GM12878 (cell line): ENCODE results near the gene PLAGL1. TPM values are rescaled to one million over a fixed set of nuclear protein-coding genes. Genes with fewer than 3 reads are reported as not detected.

Experiments used
- ATAC-seq: fragments of 200-7000 bp; cut with Tn5 transposase; 3 replicates; pipeline ENCODE4 v1.9.1; 2020; ENCODE audit warnings: mild to moderate bottlenecking, moderate library complexity
- BruUV-seq: library from RNA; stranded (reverse); fragments of 400-500 nt; replicated peaks from 2 replicates; lab custom pipeline; 2021; lab: Mats Ljungman, UMichigan
- CTCF ChIA-PET: fragments of 300-600 bp; sonication (Branson Sonifier 250); formaldehyde crosslinking; extraction: SDS; loops from one replicate; lab custom pipeline; 2021; ENCODE audit warnings: inconsistent platforms; lab: Yijun Ruan, JAX
- POLR2A ChIA-PET: fragments of 350-600 bp; formaldehyde crosslinking; extraction: SDS; loops from one replicate; lab custom pipeline; 2021; ENCODE audit warnings: inconsistent platforms; lab: Charles Lee
- RAD21 ChIA-PET: fragments of 300-600 bp; sonication (Branson Sonifier 250); formaldehyde crosslinking; loops from one replicate; lab custom pipeline; 2023; ENCODE audit warnings: antibody characterized with exemption; ENCODE audit not compliant: unreplicated experiment; lab: Charles Lee
- SMC1A ChIA-PET: fragments of 300-600 bp; sonication (Branson Sonifier 250); formaldehyde crosslinking; loops from one replicate; lab custom pipeline; 2023; ENCODE audit not compliant: unreplicated experiment, uncharacterized antibody; lab: Charles Lee
- DNase-seq: peaks from one replicate; pipeline ENCODE4 v3.0.0-alpha.2; 2011; ENCODE audit warnings: low read depth, low spot score
- FAIRE-seq: peaks from 3 replicates; lab custom pipeline; 2011; peaks lifted over from hg19 to GRCh38; lab: Jason Lieb, UNC
- H2AFZ ChIP-seq: 2 replicates; pipeline ENCODE4 v1.6.0; 2011; ENCODE audit warnings: low read depth, low read length, control low read depth; ENCODE audit not compliant: control insufficient read depth
- H3K27ac ChIP-seq: 2 replicates; pipeline ENCODE4 v1.5.1; 2011; ENCODE audit warnings: control low read depth; ENCODE audit not compliant: control insufficient read depth, insufficient read depth
- H3K27me3 ChIP-seq, 2 experiments: replicated peaks in 1 of 2; 2 replicates each; pipeline versions ENCODE4 v1.6.0 to v1.6.1; 2011; ENCODE audit warnings: low read length in 1 of 2; ENCODE audit not compliant: control insufficient read depth in 2 of 2, insufficient read depth in 2 of 2
- H3K36me3 ChIP-seq, 2 experiments: 2 replicates each; pipeline ENCODE4 v1.5.1; 2011; ENCODE audit warnings: low read length in 1 of 2; ENCODE audit not compliant: control insufficient read depth in 2 of 2, insufficient read depth in 2 of 2
- H3K4me1 ChIP-seq: 2 replicates; pipeline ENCODE4 v1.6.1; 2011; ENCODE audit warnings: mild to moderate bottlenecking, low read length, moderate library complexity, mixed read lengths; ENCODE audit not compliant: control insufficient read depth, insufficient read depth
- H3K4me2 ChIP-seq: 2 replicates; pipeline ENCODE4 v1.6.0; 2011; ENCODE audit warnings: control low read depth; ENCODE audit not compliant: control insufficient read depth, insufficient read depth
- H3K4me3 ChIP-seq: fragments of 200-600 bp; sonication (generic); 2 replicates; pipeline ENCODE4 v1.5.1; 2016
- H3K79me2 ChIP-seq: 2 replicates; pipeline ENCODE4 v1.6.0; 2011; ENCODE audit warnings: low read length; ENCODE audit not compliant: control insufficient read depth, insufficient read depth
- H3K9ac ChIP-seq: 2 replicates; pipeline ENCODE4 v1.8.0; 2011; ENCODE audit warnings: low read length, control low read depth, mixed read lengths; ENCODE audit not compliant: control insufficient read depth, insufficient read depth
- H3K9me3 ChIP-seq: replicated peaks from 3 replicates; pipeline ENCODE4 v1.5.1; 2011; ENCODE audit warnings: mild to moderate bottlenecking, low read length; ENCODE audit not compliant: control insufficient read depth, insufficient read depth
- H4K20me1 ChIP-seq: 2 replicates; pipeline ENCODE4 v1.6.0; 2011; ENCODE audit not compliant: control insufficient read depth, insufficient read depth
- CBX5 ChIP-seq: sonication (generic); IDR thresholded peaks from 2 replicates; pipeline ENCODE4 v1.6.1; 2016; ENCODE audit warnings: low read depth, moderate library complexity, mild to moderate bottlenecking, inconsistent platforms
- ESRRA ChIP-seq: IDR thresholded peaks from 2 replicates; pipeline ENCODE4 v1.6.1; 2012; ENCODE audit warnings: mild to moderate bottlenecking, low read length, improper control_type of control experiment
- MAX ChIP-seq: IDR thresholded peaks from 2 replicates; pipeline ENCODE4 v1.6.1; 2012; ENCODE audit warnings: low read depth, low read length, improper control_type of control experiment
- NR2F1 ChIP-seq: fragments of 450-650 bp; conservative IDR thresholded peaks from 2 replicates; pipeline ENCODE4 v1.6.1; 2017; ENCODE audit warnings: mild to moderate bottlenecking
- PKNOX1 ChIP-seq: fragments of 450-650 bp; IDR thresholded peaks from 2 replicates; pipeline ENCODE4 v1.6.1; 2016; ENCODE audit warnings: mild to moderate bottlenecking
- ZBED1 ChIP-seq: IDR thresholded peaks from 2 replicates; pipeline ENCODE4 v1.6.1; 2016; ENCODE audit warnings: borderline replicate concordance
- ZNF207 ChIP-seq: fragments of 450-650 bp; IDR thresholded peaks from 2 replicates; pipeline ENCODE4 v1.6.1; 2014; ENCODE audit warnings: antibody characterized with exemption, mild to moderate bottlenecking, borderline replicate concordance
- ZNF217 ChIP-seq: fragments of 450-650 bp; IDR thresholded peaks from 2 replicates; pipeline ENCODE4 v1.6.1; 2017; ENCODE audit warnings: antibody characterized with exemption, mild to moderate bottlenecking
- WGBS: methylation state at CpG from one replicate; pipeline ENCODE4 v1.1.6; 2016; ENCODE audit warnings: low lambda C conversion rate; ENCODE audit not compliant: insufficient replicate concordance, insufficient coverage; ENCODE audit errors: missing lambda C conversion rate; 5-methylcytosine and 5-hydroxymethylcytosine counted together
- in situ Hi-C: fragments of 300-500 bp; cut with MboI; formaldehyde crosslinking; loops from 9 replicates; pipeline ENCODE4 v1.14.3; 2018; ENCODE audit warnings: mixed read lengths
- intact Hi-C: fragments of 100-400 bp; cut with micrococcal nuclease; formaldehyde crosslinking; loops from one replicate; pipeline ENCODE4 v1.14.2; 2022; ENCODE audit not compliant: unreplicated experiment
- polyA plus RNA-seq, 11 experiments: library from polyadenylated mRNA; depleted of rRNA in 4 of 11; unstranded in 6 of 11; stranded (reverse) in 5 of 11; fragments of >200 nt; fragmentation: Nextera tagmentation in 4 of 11; fragmentation: Illumina TruSeq in 1 of 11; extraction: Ambion mirVana in 4 of 11; extraction: Trizol in 1 of 11; gene quantifications; 1 replicate in 1 of 11; 2 replicates in 10 of 11; pipeline versions ENCODE4 v1.2.1 to v1.2.3, GENCODE V29; 2011 to 2016; ENCODE audit warnings: inconsistent platforms in 2 of 11, missing spikeins in 2 of 11, low read depth in 1 of 11
- total RNA-seq, 4 experiments: library from RNA; depleted of rRNA in 3 of 4; stranded (reverse); fragments of >200 nt in 3 of 4; fragmentation: Illumina TruSeq in 1 of 4; extraction: Trizol in 1 of 4; gene quantifications; 2 replicates each; pipeline versions ENCODE4 v1.2.1 to v1.2.3, GENCODE V29; 2013 to 2021

The PLAGL1 gene
- total and polyA plus RNA-seq, 10 of the 15 experiments (the other 5 are each of a cell fraction or from before 2014, with no cell fraction given) = 2.6 to 19.1 (median 5.7) TPM

- peak; percentile 82 for TF ChIP-seq ZBED1
- TF ChIP-seq, all 136 proteins: peak for 36
Measured at GRCh38 chr6:143901885-143902750, 105.9 kb downstream of the PLAGL1 start (continued).

DNA sequence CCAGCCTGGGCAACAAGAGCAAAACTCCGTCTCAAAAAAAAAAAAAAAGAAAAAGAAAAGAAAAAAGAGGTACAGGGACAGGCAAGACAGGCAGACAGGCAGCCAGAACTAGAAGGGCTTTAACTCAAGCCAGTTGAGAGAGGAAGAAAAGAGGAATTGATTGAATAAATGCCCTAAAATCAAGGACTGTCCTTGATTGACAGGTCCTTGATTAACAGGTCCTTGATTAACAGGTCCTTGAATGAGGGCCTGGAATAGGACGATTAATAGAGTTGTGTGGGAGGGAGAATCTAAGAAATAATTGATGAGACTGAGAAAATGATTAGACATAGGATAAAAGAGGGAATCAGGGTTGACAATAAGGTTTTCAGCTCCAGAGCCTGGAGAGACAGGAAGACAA is 107.7 kb downstream of the PLAGL1 start:
- Histone ChIP-seq H3K4me1 (peaks cover 29% of the 10 kb centered on the region), H2AFZ (no peak overlapping the region), H3K4me3 (no peak overlapping the region), H3K9me3 (peaks cover 15% of the 10 kb centered on the region; the same call in 2 of the 3 replicates), H3K27me3 (no peaks in the 10 kb centered on the region), H3K27ac (no peak overlapping the region), H3K4me2 (no peak overlapping the region), H3K79me2 (no peaks in the 10 kb centered on the region), H4K20me1 (no peaks in the 10 kb centered on the region), H3K36me3 (no peaks in the 10 kb centered on the region; a peak in 1 of 4 replicates), H3K9ac (no peak overlapping the region)
- DNase-seq = no peak
- RAD21 ChIA-PET = no interaction called here
- SMC1A ChIA-PET = interaction anchor here (0.5 kb wide), 1 partner anchor 68 kb away, joined by 3 read pairs; no protein-coding TSS in a partner anchor
- ATAC-seq = no peak
- POLR2A ChIA-PET = no interaction called here
- CTCF ChIA-PET = no interaction called here
- in situ Hi-C loops (no loop called here), intact Hi-C loops (no loop called here)
- WGBS = 100% methylated on average over 1 of the region's 2 CpGs
- no TSS peak for BruUV-seq
- FAIRE-seq = no peak
- TF ChIP-seq MAX (no peak), ZNF217 (no peak), CBX5 (no peak), ESRRA (no peak), PKNOX1 (peak; percentile 31; the same call in 1 of the 2 replicates), NR2F1 (no peak), ZNF207 (no peak)
